Measurements from ENCODE around the gene CCDC32.

The CCDC32 gene

GRCh38 chr15:40565333-40566238 lies 744 bp upstream of the CCDC32 start:
- no peak for DNase-seq

DNA sequence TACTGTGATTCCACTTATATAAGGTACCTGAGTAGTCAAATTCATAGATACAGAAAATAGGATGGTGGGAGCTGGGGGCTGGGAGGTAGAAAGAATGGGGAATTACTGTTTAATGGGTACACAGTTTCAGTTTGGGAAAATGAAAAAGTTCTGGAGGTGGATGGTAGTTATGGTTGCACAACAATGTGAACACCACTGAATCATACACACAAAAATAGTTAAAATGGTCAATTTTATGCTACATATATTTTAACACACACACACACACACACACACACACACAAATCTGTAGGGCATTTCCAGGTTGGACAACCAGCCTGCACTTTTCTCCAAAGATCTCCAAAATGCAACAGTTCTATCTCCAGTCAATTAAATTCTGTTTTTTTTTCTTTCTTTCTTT lies 1.4 kb downstream of the CCDC32 start:
- no peak for DNase-seq

DNA sequence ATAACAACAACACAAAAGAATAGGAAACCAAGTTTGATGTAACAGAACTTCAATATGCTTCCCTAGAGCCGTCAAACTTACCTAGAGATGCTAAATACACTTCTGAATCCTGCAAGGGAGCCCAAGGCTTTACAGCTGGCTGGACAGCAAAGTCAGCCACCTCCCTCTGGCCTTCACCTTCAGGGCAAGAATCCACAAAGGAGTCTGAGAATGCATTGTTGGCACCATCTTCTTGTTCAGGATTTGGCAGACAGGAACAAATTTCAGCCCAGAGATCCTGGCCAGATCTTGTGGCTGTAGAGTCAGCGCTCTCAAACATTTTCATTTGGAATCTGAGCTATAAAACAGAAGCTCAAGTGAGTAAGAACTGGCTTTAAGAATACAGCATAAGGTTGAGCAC lies 2.2 kb downstream of the CCDC32 start:
- no peak for DNase-seq

DNA sequence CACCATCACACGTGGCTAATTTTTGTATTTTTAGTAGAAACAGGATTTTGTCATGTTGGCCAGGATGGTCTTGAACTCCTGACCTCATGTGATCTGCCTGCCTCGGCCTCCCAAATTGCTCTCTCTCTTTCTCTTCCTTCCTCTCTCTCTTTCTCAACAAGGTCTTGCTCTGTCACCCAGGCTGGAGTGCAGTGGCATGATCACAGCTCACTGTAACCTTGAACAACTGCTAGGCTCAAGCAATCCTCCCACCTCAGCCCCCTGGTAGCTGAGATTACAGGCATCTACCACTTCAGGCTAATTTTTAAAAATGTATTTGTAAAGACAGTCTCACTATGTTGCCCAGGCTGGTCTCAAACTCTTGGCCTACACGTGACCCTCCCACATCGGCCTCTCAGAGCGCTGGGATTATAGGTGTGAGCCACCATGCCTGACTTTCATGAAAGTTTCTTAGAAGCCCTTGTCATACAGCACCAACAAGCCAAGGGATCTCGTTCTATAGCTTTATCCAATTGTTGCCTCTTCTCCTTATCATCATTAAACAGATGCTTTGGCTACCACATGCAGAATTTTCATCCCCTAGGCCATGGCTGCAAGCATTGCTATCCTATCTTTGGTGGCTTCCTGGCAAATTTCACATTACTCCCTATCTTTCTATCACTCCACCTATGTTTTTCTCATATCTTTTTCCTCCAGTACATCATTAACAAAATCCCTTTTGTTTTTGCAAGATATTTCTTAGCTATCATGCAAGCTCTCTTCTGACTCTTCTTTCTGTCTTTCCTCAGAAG lies 5.7 kb downstream of the CCDC32 start:
- no peak for DNase-seq

DNA sequence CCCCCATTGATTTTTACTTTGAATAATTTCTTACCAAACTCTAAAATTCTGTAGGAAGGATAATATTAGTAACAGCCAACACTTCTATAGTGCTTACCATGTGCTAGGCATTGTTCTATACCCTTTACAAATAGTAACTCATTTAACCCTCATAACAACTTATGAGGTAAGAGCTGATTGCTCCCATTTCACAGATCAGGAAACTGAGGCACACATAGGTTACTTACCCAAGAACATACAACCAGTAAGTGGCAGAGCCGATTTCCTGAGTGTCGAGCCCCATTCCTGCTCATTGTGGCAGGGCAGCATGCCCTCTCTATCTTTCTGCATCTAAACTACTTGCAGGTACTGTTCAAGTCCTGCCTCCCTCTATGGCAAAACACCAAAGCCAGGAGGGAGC lies 9.0 kb downstream of the CCDC32 start:
- no peak for DNase-seq

DNA sequence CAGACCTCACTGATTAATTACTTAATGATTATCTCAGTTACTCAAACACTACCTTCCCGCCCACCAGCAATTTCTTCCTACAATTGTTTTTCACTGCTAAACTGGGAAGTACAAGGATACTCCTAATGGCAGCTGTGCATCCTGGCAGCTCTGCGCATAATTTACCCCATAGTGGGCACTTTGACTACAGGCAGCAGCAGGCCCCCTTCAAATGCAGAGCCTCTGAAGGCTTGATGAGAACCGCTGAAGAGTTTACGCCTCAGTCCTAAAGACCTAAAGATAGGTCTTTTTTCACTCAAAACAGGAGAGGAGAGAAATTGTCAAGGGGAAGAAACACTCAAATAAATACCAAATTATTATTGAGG lies 10.7 kb downstream of the CCDC32 start:
- no peak for DNase-seq

GRCh38 chr15:40550341-40551037 lies 14.4 kb downstream of the CCDC32 start:
- no peak for DNase-seq

DNA sequence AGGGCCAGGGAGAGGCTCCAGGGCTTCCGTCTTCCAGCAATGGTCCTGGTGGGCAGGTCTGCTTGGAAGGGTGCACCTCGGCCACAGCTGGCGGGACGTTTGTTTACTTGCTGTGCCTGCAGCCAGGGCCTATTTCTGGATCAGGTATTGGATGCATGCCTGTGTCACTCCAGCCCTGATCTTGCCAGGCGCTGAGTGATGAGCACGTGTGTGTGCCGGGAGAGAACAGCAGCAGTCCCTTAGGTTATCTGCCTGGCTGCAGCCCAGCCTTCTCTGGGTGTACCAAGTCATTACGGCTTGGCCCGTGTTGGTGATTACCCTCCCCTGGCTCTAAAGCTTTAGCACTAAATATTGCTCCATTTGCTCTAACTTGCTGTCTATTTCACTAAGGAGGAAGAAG lies 14.9 kb downstream of the CCDC32 start:
- DNase-seq: no peak

- no peak for DNase-seq
Observed at GRCh38 chr15:40548610-40549009, 16.2 kb downstream of the CCDC32 start.

- no peak for DNase-seq
Observed at GRCh38 chr15:40545457-40545856, 19.4 kb downstream of the CCDC32 start.

DNA sequence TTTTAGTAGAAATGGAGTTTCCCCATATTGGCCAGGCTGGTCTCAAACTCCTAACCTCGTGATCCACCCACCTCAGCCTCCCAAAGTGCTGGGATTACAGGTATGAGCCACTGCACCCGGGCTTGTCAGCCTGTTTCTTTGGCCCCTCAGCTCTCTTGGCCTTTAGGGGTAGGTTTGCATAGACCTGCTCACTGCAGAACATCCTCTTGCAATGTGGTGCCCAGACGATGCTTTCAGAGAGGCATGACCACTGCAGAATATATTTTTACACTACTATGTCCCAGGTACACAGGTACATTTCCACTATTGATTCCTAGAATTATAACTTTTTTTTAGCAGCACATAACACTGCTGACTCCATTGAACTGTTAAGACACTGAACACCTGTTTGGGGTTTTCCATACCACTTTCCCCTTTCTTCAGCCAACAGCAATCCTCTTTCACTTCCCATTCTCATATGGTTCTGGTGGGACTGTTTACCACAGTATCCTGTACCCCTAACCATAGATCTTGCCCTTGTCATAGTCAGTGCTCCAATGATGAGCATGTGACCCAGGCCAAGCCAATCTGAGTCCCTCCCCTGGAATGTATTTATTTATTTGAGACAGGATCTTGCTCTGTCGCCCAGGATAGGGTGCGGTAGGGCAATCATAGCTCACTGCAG lies 21.1 kb downstream of the CCDC32 start:
- DNase-seq: no peak

- no peak for DNase-seq
Observed at GRCh38 chr15:40543082-40543481, 21.8 kb downstream of the CCDC32 start.

- no peak for DNase-seq
Observed at GRCh38 chr15:40538976-40539375, 25.9 kb downstream of the CCDC32 start.

- DNase-seq: no peak
Observed at GRCh38 chr15:40536501-40536900, 28.3 kb downstream of the CCDC32 start.

- no peak for DNase-seq
Observed at GRCh38 chr15:40534371-40534770, 30.5 kb downstream of the CCDC32 start.

- no peak for DNase-seq
Observed at GRCh38 chr15:40533763-40534364, 31.0 kb downstream of the CCDC32 start.

DNA sequence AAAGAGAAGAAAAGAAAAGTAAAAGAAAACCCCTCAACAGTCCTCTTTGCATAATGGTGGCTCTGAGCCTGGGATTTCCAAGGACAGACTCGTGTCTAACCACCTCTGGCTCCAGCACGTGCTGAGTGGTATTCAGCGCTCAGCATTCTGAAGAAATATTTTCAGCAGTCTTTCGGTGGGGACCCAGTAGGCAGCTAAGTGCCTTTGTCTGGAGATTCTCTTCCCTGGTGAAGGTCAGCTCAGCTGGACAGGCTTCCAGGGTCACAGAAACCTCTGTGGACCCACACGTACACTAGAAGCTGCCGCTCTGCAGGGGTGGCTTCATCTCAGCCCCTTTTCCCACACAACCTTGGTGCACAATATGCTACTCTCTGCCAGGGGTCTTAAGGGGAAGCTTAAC lies 36.0 kb downstream of the CCDC32 start:
- no peak for DNase-seq

DNA sequence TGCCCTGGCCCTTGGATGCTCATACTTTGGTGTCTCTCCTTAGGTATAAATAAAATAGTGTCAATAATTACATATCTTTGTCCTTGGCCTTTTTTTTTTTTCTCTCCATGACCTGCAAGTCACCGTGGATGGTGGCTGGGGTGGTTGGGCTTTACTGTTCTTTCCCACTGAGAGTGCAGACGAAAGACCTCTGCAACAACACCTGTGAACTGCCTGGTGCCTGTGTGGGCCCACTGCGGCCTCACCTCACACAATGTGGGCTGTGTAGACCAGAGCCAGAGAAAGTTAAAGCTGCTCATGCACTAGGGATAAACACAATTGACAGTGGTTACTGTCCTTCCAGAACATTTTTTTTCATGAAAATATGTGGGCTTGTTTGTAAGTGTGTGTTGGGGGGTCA lies 39.0 kb downstream of the CCDC32 start:
- no peak for DNase-seq

GRCh38 chr15:40523611-40524010 lies 41.2 kb downstream of the CCDC32 start:
- no peak for DNase-seq

DNA sequence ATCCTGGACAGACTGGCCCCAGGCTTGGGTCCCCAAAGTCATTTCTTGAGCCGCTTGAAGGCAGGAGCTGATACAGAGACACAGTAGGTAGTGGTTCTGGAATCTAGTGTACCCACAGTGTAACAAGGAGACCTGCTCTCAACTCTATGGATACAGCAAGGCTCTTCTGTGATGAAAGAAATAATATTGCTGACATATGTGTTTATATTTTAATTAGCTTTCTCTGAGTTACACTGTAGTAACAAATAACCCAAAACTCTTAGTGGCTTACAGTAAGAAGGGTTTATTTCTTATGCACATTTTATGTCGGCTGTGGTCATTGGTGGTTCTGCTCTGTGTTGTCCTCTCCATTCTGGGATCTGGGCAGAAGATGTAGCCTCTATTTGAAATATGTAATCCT lies 48.5 kb downstream of the CCDC32 start:
- DNase-seq: no peak

DNA sequence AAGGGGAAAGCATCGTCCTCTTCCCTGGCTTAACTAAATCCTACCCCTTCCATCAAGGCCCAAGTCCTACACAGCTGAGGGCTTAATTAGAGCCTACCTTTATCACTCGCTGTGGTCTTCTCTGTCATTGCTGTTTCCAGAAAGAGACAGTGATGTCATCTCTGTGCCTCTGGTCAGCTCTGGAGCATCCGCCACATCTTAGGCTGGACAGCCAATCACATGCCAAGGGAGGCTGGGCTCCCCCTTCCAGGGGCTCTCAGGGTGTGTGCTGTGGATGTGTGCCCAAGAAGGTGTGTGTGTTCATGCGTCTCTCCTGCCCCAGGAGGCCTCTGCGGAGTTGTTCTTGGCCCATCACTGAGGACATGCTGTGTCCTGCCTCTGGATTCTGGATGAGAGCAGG lies 51.2 kb downstream of the CCDC32 start:
- no peak for DNase-seq

- no peak for DNase-seq
Observed at GRCh38 chr15:40512440-40512839, 52.4 kb downstream of the CCDC32 start.
